Measurements from ENCODE around the gene FBXO5. TPM values are rescaled to one million over a fixed set of nuclear protein-coding genes. Genes with fewer than 3 reads are reported as not detected.
A peak's percentile ranks its signal among the peaks of the same experiment; 100 is the strongest.

Gene FBXO5
- total and polyA plus RNA-seq, 2 experiments from 2014 or later = 49.6 to 51.2 TPM

DNA sequence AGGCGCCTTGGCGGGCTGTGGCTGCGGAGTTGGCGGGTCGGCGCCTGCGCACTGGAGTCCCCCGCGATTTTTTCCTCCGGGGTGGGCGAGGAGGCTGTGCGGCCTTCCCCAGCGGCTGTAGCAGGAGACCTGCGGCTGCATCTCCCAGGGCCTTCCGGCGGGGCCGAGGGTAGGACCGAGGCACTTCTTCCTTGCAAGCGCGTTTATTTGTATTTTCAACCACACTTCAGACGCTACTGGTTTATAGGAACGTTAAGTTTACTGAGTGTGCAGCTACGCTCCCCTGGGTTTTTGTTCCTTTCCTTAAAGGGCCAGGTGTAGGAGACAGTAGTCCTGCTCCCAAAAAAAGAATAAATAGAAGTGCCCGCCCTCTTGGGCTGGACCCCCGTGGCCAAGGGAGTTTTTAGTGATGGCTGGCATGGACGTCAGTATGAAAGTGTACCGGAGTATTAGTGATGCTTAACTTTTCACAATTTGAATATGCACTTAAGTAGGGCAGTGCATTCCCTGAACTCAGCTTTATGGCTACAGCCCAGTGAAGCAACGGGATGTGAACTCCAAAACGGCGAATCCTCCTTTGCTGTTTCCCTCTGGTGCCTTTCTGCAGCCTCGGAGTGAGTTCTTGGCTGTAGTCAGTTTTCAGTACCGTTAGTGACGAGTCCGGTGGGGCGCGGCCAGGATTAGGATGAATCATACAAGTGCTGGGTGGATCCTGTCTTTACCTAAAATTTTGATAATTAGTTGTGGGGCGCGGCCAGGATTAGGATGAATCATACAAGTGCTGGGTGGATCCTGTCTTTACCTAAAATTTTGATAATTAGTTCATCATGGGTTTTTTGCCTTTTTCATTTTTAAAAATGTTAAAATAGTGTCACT, 1.0 kb upstream of the FBXO5 start:
- Histone ChIP-seq H3K79me2 (replicated peaks; ENCODE audit: insufficient read depth) (peaks cover 75% of the 10 kb centered on the region), H3K36me3 (ENCODE audit: insufficient read depth) (peaks cover 4% of the 10 kb centered on the region; the same call in 1 of the 2 replicates), H3K4me2 (peak overlapping the region; percentile 89), H3K4me3 (peak overlapping the region; percentile 97), H3K27me3 (ENCODE audit: insufficient read depth) (no peaks in the 10 kb centered on the region), H4K20me1 (replicated peaks; ENCODE audit: insufficient read depth) (peaks cover 32% of the 10 kb centered on the region), H2AFZ (peak overlapping the region; percentile 5; the same call in 1 of the 2 replicates), H3K9me2 (ENCODE audit: insufficient read depth) (no peaks in the 10 kb centered on the region), H3K27ac (ENCODE audit: low read depth) (peak overlapping the region; percentile 91), H3K4me1 (ENCODE audit: insufficient read depth) (peaks cover 32% of the 10 kb centered on the region), H3F3A (replicated peaks; ENCODE audit: low read depth) (no peaks in the 10 kb centered on the region)
- no peaks in the 10 kb centered on the region for H3K9me3 Mint-ChIP-seq
- peak overlapping the region; percentile 99 for H3K4me3 Mint-ChIP-seq
- H3K36me3 Mint-ChIP-seq (ENCODE audit: low read depth) = peaks cover 34% of the 10 kb centered on the region; the same call in 2 of the 3 replicates
- peak; percentile 62 for ATAC-seq
- peak; percentile 42 for DNase-seq (ENCODE audit: low spot score)
- H3K27me3 Mint-ChIP-seq (ENCODE audit: insufficient read depth, low read depth, poor library complexity) = peaks cover 10% of the 10 kb centered on the region
- H3K27ac Mint-ChIP-seq = peak overlapping the region; percentile 100
- TF ChIP-seq POLR2AphosphoS5 (IDR thresholded peaks at IDR 0.05; ENCODE audit: low read depth) = peak; percentile 72; the same call in 1 of the 2 replicates
- TF ChIP-seq STAT1 (IDR thresholded peaks at IDR 0.05; ENCODE audit: unreplicated experiment) = no peak
- no peak for TF ChIP-seq EZH2phosphoT487 (IDR thresholded peaks at IDR 0.05; ENCODE audit: unreplicated experiment)
- H3K4me1 Mint-ChIP-seq = peaks cover 22% of the 10 kb centered on the region

DNA sequence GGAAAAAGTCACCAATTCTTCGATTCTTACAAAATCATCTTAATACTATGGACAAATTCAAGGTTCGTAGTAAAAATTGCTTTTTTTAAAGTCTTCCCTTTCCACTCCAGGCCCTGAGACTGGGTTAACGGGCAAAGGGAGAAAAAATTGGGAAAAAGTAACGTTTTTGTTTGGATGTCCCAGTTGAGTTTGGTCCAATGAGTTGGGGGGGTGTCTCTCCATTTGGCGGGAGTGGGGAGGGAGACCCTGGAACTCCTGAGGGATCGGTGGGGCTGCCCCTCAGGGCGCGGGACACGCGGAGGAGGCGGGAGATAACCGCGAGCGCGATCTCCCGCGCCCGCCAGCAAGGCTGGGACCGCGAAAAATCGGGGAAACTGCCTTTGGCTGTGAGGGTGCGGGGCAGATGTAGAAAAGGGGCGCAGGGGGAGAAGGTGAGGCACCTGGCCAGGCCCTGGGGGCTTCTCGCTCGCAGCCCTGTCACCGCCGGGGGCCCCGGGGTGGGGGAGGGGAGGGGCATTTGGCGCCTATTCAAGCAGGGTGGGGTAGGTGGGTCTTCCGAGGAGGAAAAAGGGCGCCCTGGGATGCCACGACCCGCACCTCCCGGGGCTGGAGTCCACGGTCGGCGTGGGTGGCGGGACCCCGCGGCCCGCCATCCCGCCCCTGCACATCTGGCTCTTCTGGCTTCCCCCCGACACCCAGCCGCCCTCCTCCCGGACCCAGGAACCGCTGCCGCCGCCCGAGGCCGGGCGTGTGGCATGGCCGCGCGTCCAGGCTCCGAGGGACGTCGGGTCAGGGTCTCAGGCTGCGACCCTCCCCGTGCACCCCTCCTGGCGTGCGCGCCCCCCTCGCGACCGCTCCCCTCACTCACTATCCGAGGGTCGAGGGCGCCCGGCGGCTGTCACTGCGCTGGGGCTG, 595 bp downstream of the FBXO5 start:
- Histone ChIP-seq H3K79me2 (replicated peaks; ENCODE audit: insufficient read depth) (peaks cover 91% of the 10 kb centered on the region), H4K20me1 (replicated peaks; ENCODE audit: insufficient read depth) (peaks cover 47% of the 10 kb centered on the region), H2AFZ (no peak overlapping the region), H3K27ac (ENCODE audit: low read depth) (no peak overlapping the region), H3F3A (replicated peaks; ENCODE audit: low read depth) (no peaks in the 10 kb centered on the region), H3K9me2 (ENCODE audit: insufficient read depth) (no peaks in the 10 kb centered on the region), H3K4me3 (peak overlapping the region; percentile 97), H3K36me3 (ENCODE audit: insufficient read depth) (peaks cover 10% of the 10 kb centered on the region; the same call in 1 of the 2 replicates), H3K27me3 (ENCODE audit: insufficient read depth) (no peaks in the 10 kb centered on the region), H3K4me1 (ENCODE audit: insufficient read depth) (peaks cover 44% of the 10 kb centered on the region), H3K4me2 (peak overlapping the region; percentile 78)
- Mint-ChIP-seq H3K36me3 (ENCODE audit: low read depth) (peaks cover 40% of the 10 kb centered on the region; the same call in 2 of the 3 replicates), H3K27me3 (ENCODE audit: insufficient read depth, low read depth, poor library complexity) (peaks cover 12% of the 10 kb centered on the region), H3K27ac (peak overlapping the region; percentile 70), H3K9me3 (no peaks in the 10 kb centered on the region), H3K4me3 (peak overlapping the region; percentile 99), H3K4me1 (peaks cover 35% of the 10 kb centered on the region)
- ATAC-seq (peak; percentile 7), DNase-seq (ENCODE audit: low spot score) (peak; percentile 26)
- TF ChIP-seq, protein P1, sequence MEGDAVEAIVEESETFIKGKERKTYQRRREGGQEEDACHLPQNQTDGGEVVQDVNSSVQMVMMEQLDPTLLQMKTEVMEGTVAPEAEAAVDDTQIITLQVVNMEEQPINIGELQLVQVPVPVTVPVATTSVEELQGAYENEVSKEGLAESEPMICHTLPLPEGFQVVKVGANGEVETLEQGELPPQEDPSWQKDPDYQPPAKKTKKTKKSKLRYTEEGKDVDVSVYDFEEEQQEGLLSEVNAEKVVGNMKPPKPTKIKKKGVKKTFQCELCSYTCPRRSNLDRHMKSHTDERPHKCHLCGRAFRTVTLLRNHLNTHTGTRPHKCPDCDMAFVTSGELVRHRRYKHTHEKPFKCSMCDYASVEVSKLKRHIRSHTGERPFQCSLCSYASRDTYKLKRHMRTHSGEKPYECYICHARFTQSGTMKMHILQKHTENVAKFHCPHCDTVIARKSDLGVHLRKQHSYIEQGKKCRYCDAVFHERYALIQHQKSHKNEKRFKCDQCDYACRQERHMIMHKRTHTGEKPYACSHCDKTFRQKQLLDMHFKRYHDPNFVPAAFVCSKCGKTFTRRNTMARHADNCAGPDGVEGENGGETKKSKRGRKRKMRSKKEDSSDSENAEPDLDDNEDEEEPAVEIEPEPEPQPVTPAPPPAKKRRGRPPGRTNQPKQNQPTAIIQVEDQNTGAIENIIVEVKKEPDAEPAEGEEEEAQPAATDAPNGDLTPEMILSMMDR (conservative IDR thresholded peaks at IDR 0.05; ENCODE audit: low read depth in 2 of 2) = no peak
- no peak for TF ChIP-seq EZH2 (IDR thresholded peaks at IDR 0.05; ENCODE audit: low read depth, unreplicated experiment)
- no peak for TF ChIP-seq ZNF331 (CRISPR knock-in tag; IDR thresholded peaks at IDR 0.05; ENCODE audit: low read depth)
- TF ChIP-seq STAT1 (IDR thresholded peaks at IDR 0.05; ENCODE audit: unreplicated experiment) = no peak
- no peak; the same call in 1 of the 2 replicates for TF ChIP-seq POLR2AphosphoS5 (IDR thresholded peaks at IDR 0.05; ENCODE audit: low read depth)
- TF ChIP-seq NANOG (IDR thresholded peaks at IDR 0.05; ENCODE audit: borderline replicate concordance) = no peak
- TF ChIP-seq JUNB (IDR thresholded peaks at IDR 0.05; ENCODE audit: unreplicated experiment) = no peak
- TF ChIP-seq, protein P2, sequence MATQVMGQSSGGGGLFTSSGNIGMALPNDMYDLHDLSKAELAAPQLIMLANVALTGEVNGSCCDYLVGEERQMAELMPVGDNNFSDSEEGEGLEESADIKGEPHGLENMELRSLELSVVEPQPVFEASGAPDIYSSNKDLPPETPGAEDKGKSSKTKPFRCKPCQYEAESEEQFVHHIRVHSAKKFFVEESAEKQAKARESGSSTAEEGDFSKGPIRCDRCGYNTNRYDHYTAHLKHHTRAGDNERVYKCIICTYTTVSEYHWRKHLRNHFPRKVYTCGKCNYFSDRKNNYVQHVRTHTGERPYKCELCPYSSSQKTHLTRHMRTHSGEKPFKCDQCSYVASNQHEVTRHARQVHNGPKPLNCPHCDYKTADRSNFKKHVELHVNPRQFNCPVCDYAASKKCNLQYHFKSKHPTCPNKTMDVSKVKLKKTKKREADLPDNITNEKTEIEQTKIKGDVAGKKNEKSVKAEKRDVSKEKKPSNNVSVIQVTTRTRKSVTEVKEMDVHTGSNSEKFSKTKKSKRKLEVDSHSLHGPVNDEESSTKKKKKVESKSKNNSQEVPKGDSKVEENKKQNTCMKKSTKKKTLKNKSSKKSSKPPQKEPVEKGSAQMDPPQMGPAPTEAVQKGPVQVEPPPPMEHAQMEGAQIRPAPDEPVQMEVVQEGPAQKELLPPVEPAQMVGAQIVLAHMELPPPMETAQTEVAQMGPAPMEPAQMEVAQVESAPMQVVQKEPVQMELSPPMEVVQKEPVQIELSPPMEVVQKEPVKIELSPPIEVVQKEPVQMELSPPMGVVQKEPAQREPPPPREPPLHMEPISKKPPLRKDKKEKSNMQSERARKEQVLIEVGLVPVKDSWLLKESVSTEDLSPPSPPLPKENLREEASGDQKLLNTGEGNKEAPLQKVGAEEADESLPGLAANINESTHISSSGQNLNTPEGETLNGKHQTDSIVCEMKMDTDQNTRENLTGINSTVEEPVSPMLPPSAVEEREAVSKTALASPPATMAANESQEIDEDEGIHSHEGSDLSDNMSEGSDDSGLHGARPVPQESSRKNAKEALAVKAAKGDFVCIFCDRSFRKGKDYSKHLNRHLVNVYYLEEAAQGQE (IDR thresholded peaks at IDR 0.05; ENCODE audit: unreplicated experiment) = no peak
- TF ChIP-seq EZH2phosphoT487 (IDR thresholded peaks at IDR 0.05; ENCODE audit: unreplicated experiment) = no peak
- no peak for TF ChIP-seq ZNF114 (CRISPR knock-in tag; IDR thresholded peaks at IDR 0.05)
- TF ChIP-seq, protein P3, sequence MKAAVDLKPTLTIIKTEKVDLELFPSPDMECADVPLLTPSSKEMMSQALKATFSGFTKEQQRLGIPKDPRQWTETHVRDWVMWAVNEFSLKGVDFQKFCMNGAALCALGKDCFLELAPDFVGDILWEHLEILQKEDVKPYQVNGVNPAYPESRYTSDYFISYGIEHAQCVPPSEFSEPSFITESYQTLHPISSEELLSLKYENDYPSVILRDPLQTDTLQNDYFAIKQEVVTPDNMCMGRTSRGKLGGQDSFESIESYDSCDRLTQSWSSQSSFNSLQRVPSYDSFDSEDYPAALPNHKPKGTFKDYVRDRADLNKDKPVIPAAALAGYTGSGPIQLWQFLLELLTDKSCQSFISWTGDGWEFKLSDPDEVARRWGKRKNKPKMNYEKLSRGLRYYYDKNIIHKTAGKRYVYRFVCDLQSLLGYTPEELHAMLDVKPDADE (IDR thresholded peaks at IDR 0.05) = no peak
- no peak for TF ChIP-seq CREB1 (CRISPR knock-in tag; IDR thresholded peaks at IDR 0.05; ENCODE audit: low read depth)
